Spleen (tissue), 11 donors: ENCODE results near the gene KIAA0586. TPM values are rescaled to one million over a fixed set of nuclear protein-coding genes. Genes with fewer than 3 reads are reported as not detected.
"Not testable (repeated sequence)": the region's sequence is repeated elsewhere in the genome, so short reads cannot be mapped to it uniquely, and the experiment has no call there.

Experiments used
- DNase-seq: peaks from one replicate; pipeline ENCODE4 v3.0.0-alpha.2; 2020
- H3K27ac ChIP-seq, 8 donors: fragments of 200-600 bp; sonication (generic) in 7 of 8; 1 replicate in 4 of 8; 2 replicates in 4 of 8; pipeline versions ENCODE4 v1.5.0 to v1.8.0; 2016 to 2021; ENCODE audit warnings: inconsistent platforms in 4 of 8, mild to moderate bottlenecking in 4 of 8, moderate library complexity in 1 of 8
- H3K27me3 ChIP-seq, 7 donors: fragments of 200-600 bp; sonication (generic) in 6 of 7; replicated peaks in 1 of 7; 1 replicate in 4 of 7; 2 replicates in 3 of 7; pipeline versions ENCODE4 v1.5.0 to v1.8.0; 2016 to 2021; ENCODE audit warnings: inconsistent platforms in 3 of 7, mild to moderate bottlenecking in 1 of 7
- H3K36me3 ChIP-seq, 6 donors: fragments of 200-600 bp; sonication (generic) in 5 of 6; 1 replicate in 4 of 6; 2 replicates in 2 of 6; pipeline versions ENCODE4 v1.5.0 to v1.8.0; 2016 to 2021; ENCODE audit warnings: inconsistent platforms in 2 of 6
- H3K4me1 ChIP-seq, 6 donors: fragments of 200-600 bp; sonication (generic) in 5 of 6; 1 replicate in 3 of 6; 2 replicates in 3 of 6; pipeline versions ENCODE4 v1.5.0 to v1.8.0; 2016 to 2021; ENCODE audit warnings: inconsistent platforms in 3 of 6
- H3K4me3 ChIP-seq, 8 donors: fragments of 200-600 bp; sonication (generic) in 7 of 8; 1 replicate in 4 of 8; 2 replicates in 4 of 8; pipeline versions ENCODE4 v1.5.0 to v1.8.0; 2016 to 2021; ENCODE audit warnings: inconsistent platforms in 4 of 8, mild to moderate bottlenecking in 4 of 8, moderate library complexity in 2 of 8
- H3K9me3 ChIP-seq, 8 donors: fragments of 200-600 bp; sonication (generic) in 7 of 8; 1 replicate in 4 of 8; 2 replicates in 4 of 8; pipeline versions ENCODE4 v1.5.0 to v1.8.0; 2016 to 2021; ENCODE audit warnings: inconsistent platforms in 4 of 8
- CTCF ChIP-seq, 11 experiments: fragments of 200-600 bp in 7 of 11; fragments of 450-650 bp in 4 of 11; sonication (generic) in 4 of 11; IDR thresholded peaks in 8 of 11; conservative IDR thresholded peaks in 3 of 11; 1 replicate in 7 of 11; 2 replicates in 4 of 11; pipeline versions ENCODE4 v1.4.0 to v1.8.0; 2016 to 2021; ENCODE audit warnings: antibody characterized with exemption in 11 of 11, inconsistent platforms in 4 of 11, mild to moderate bottlenecking in 1 of 11
- POLR2A ChIP-seq, 3 donors: fragments of 450-650 bp; IDR thresholded peaks; one replicate each; pipeline ENCODE4 v1.5.1; 2017; ENCODE audit warnings: antibody characterized with exemption in 3 of 3, mild to moderate bottlenecking in 1 of 3
- POLR2AphosphoS5 ChIP-seq, 3 donors: sonication (generic); formaldehyde crosslinking; IDR thresholded peaks; one replicate each; pipeline ENCODE4 v1.5.1; 2017; ENCODE audit warnings: antibody characterized with exemption in 3 of 3
- WGBS, 5 donors: extraction: QIAGEN DNeasy Blood & Tissue Kit in 3 of 5; methylation state at CpG; one replicate each; pipeline versions ENCODE4 v1.1.5 to v1.1.7; 2013 to 2018; 5-methylcytosine and 5-hydroxymethylcytosine counted together
- intact Hi-C: fragments of 100-400 bp; cut with DNase I; formaldehyde crosslinking; loops from one replicate; pipeline ENCODE4 v1.15.0; 2023; ENCODE audit warnings: low total_unique reads
- polyA plus RNA-seq, 3 donors: library from polyadenylated mRNA; stranded (reverse); fragments of 200-250 nt; gene quantifications; one replicate each; pipeline ENCODE4 v1.2.1, GENCODE V29; 2013
- total RNA-seq, 7 donors: library from RNA; depleted of rRNA in 3 of 7; stranded (reverse); fragments of >200 nt in 3 of 7; fragmentation: NEBNext Ultra II Directional in 4 of 7; extraction: Animal tissue kit (Norgen Biotek cat#: 25700) in 4 of 7; gene quantifications; one replicate each; pipeline versions ENCODE4 v1.1.0 to v1.2.1, GENCODE V29; 2016 to 2021
- donor health status: healthy with polysubstance abuse.
- donor health status: DM: no; HTN: no; CAD: no; lungs with moderate emphysema.
- donor health status: DM: no; HTN: no; CAD: no.
- donor health status: Bipolar disorder and iron deficiency.
- donor health status: healthy.
- donor health status: DM: no; HTN: no; CAD: no.
- donor health status: DM: yes; HTN: yes; CAD: no.

KIAA0586 gene
- total and polyA plus RNA-seq, 10 donors = 4.7 to 27.5 (median 20.1) TPM

GRCh38 chr14:58492044-58492443 is 64.5 kb downstream of the KIAA0586 start:
- no peak for TF ChIP-seq POLR2AphosphoS5 (IDR thresholded peaks at IDR 0.05)
- no peak for TF ChIP-seq POLR2A (IDR thresholded peaks at IDR 0.05)
- TF ChIP-seq CTCF (IDR thresholded peaks at IDR 0.05 in 8 of 11, conservative IDR thresholded peaks at IDR 0.05 in 3 of 11) = no peak
- no peaks in the 10 kb centered on the region for H3K9me3 ChIP-seq
- DNase-seq = no peak
- 94 to 100% (median 96%) methylated on average over 1 of the region's 1 CpG for WGBS, 5 donors
- H3K27ac ChIP-seq = no peak overlapping the region
- no peaks in the 10 kb centered on the region for H3K4me1 ChIP-seq
- intact Hi-C loops = no loop called here
- no peak overlapping the region for H3K4me3 ChIP-seq
- peaks cover 0 to 100% (median 25%) of the 10 kb centered on the region in 6 donors for H3K36me3 ChIP-seq
- no peaks in the 10 kb centered on the region for H3K27me3 ChIP-seq

GRCh38 chr14:58501214-58501816 is 73.8 kb downstream of the KIAA0586 start:
- no peak overlapping the region for H3K27ac ChIP-seq
- DNase-seq = no peak
- H3K4me1 ChIP-seq = no peaks in the 10 kb centered on the region
- H3K4me3 ChIP-seq = no peak overlapping the region
- no peak for TF ChIP-seq POLR2AphosphoS5 (IDR thresholded peaks at IDR 0.05)
- TF ChIP-seq CTCF (IDR thresholded peaks at IDR 0.05 in 8 of 11, conservative IDR thresholded peaks at IDR 0.05 in 3 of 11) = peak; percentile 33 to 75 (median 71)
- TF ChIP-seq POLR2A (IDR thresholded peaks at IDR 0.05) = no peak
- no peaks in the 10 kb centered on the region for H3K27me3 ChIP-seq
- intact Hi-C loops = loop anchor here (5.0 kb wide), 1 partner anchor 551 kb away; no protein-coding TSS in a partner anchor
- H3K9me3 ChIP-seq = no peaks in the 10 kb centered on the region
- 47 to 58% (median 51%) methylated on average over 3 of the region's 3 CpGs for WGBS, 5 donors
- H3K36me3 ChIP-seq = peaks cover 0 to 85% (median 32%) of the 10 kb centered on the region in 6 donors

- Histone ChIP-seq H3K27ac (no peak overlapping the region), H3K9me3 (peaks cover 0 to 16% (median 0%) of the 10 kb centered on the region in 8 donors), H3K36me3 (peaks cover 0 to 84% (median 29%) of the 10 kb centered on the region in 6 donors), H3K4me3 (no peak overlapping the region), H3K27me3 (no peaks in the 10 kb centered on the region), H3K4me1 (no peaks in the 10 kb centered on the region)
- no peak for TF ChIP-seq CTCF (IDR thresholded peaks at IDR 0.05 in 8 of 11, conservative IDR thresholded peaks at IDR 0.05 in 3 of 11)
- no peak for TF ChIP-seq POLR2A (IDR thresholded peaks at IDR 0.05)
- no peak for TF ChIP-seq POLR2AphosphoS5 (IDR thresholded peaks at IDR 0.05)
- intact Hi-C loops = no loop called here
- DNase-seq = no peak
- WGBS, 5 donors = 80 to 99% (median 96%) methylated on average over 3 of the region's 3 CpGs
Observed at GRCh38 chr14:58513272-58513671, 85.8 kb downstream of the KIAA0586 start.

- Histone ChIP-seq H3K27me3 (no peaks in the 10 kb centered on the region), H3K4me3 (no peak overlapping the region), H3K9me3 (peaks cover 0 to 16% (median 0%) of the 10 kb centered on the region in 8 donors), H3K36me3 (peaks cover 0 to 84% (median 25%) of the 10 kb centered on the region in 6 donors), H3K27ac (no peak overlapping the region), H3K4me1 (no peaks in the 10 kb centered on the region)
- TF ChIP-seq POLR2A (IDR thresholded peaks at IDR 0.05) (no peak), CTCF (IDR thresholded peaks at IDR 0.05 in 8 of 11, conservative IDR thresholded peaks at IDR 0.05 in 3 of 11) (no peak), POLR2AphosphoS5 (IDR thresholded peaks at IDR 0.05) (no peak)
- no peak for DNase-seq
- intact Hi-C loops = no loop called here
- WGBS, 5 donors = 96 to 100% (median 97%) methylated on average over 1 of the region's 1 CpG
Observed at GRCh38 chr14:58517592-58517991, 90.1 kb downstream of the KIAA0586 start.

- intact Hi-C loops, DNase-seq, H3K27ac ChIP-seq, H3K4me1 ChIP-seq, H3K4me3 ChIP-seq, H3K27me3 ChIP-seq: not testable (repeated sequence)
- Histone ChIP-seq H3K9me3 (peaks cover 0 to 23% (median 4%) of the 10 kb centered on the region in 8 donors), H3K36me3 (peaks cover 0 to 40% (median 12%) of the 10 kb centered on the region in 6 donors)
- WGBS, 5 donors = 95 to 100% (median 97%) methylated on average over 3 to 10 of the region's 10 CpGs
Observed at GRCh38 chr14:58525691-58526090, 98.2 kb downstream of the KIAA0586 start.
